Measurements from ENCODE around the gene ZNF273.
"Not testable (repeated sequence)": the region's sequence is repeated elsewhere in the genome, so short reads cannot be mapped to it uniquely, and the experiment has no call there.

Gene ZNF273

GRCh38 chr7:64890761-64891362 is 12.2 kb upstream of the ZNF273 start:
- DNase-seq = no peak

- DNase-seq = not testable (repeated sequence)
These were observed 11.6 kb upstream of the ZNF273 start for GRCh38 chr7:64891363-64892081.

- no peak for DNase-seq
These were observed 11.0 kb upstream of the ZNF273 start for GRCh38 chr7:64892116-64892515.

- DNase-seq = no peak
These were observed 10.3 kb upstream of the ZNF273 start for GRCh38 chr7:64892666-64893309.

GRCh38 chr7:64893401-64893800 is 9.7 kb upstream of the ZNF273 start:
- DNase-seq = no peak

GRCh38 chr7:64902461-64902805 is 640 bp upstream of the ZNF273 start:
- DNase-seq = not testable (repeated sequence)

- no peak for DNase-seq
These were observed 935 bp downstream of the ZNF273 start for GRCh38 chr7:64904008-64904407.

GRCh38 chr7:64905133-64905532 is 2.1 kb downstream of the ZNF273 start:
- DNase-seq = no peak

GRCh38 chr7:64905547-64905946 is 2.5 kb downstream of the ZNF273 start:
- DNase-seq = no peak

GRCh38 chr7:64907641-64908326 is 4.7 kb downstream of the ZNF273 start:
- DNase-seq = peak; percentile 37

GRCh38 chr7:64908358-64908757 is 5.3 kb downstream of the ZNF273 start:
- DNase-seq = no peak

GRCh38 chr7:64914557-64914956 is 11.5 kb downstream of the ZNF273 start:
- no peak for DNase-seq

GRCh38 chr7:64915301-64915700 is 12.2 kb downstream of the ZNF273 start:
- DNase-seq = not testable (repeated sequence)

- not testable (repeated sequence) for DNase-seq
These were observed 25.4 kb downstream of the ZNF273 start for GRCh38 chr7:64928252-64929187.

GRCh38 chr7:64934478-64934877 is 31.4 kb downstream of the ZNF273 start:
- DNase-seq = no peak

- DNase-seq = no peak
These were observed 35.5 kb downstream of the ZNF273 start for GRCh38 chr7:64938540-64938939.

- DNase-seq = not testable (repeated sequence)
These were observed 36.9 kb downstream of the ZNF273 start for GRCh38 chr7:64940021-64940420.

GRCh38 chr7:64944667-64945502 is 41.8 kb downstream of the ZNF273 start:
- DNase-seq = not testable (repeated sequence)

- DNase-seq = no peak
These were observed 42.6 kb downstream of the ZNF273 start for GRCh38 chr7:64945503-64946175.

- no peak for DNase-seq
These were observed 43.7 kb downstream of the ZNF273 start for GRCh38 chr7:64946772-64947171.
